ENCODE measurements around the gene PSME3IP1. TPM values are rescaled to one million over a fixed set of nuclear protein-coding genes. Genes with fewer than 3 reads are reported as not detected.

The PSME3IP1 gene
- total and polyA plus RNA-seq, 12 donors = 32.9 to 129 (median 67.8) TPM

DNA sequence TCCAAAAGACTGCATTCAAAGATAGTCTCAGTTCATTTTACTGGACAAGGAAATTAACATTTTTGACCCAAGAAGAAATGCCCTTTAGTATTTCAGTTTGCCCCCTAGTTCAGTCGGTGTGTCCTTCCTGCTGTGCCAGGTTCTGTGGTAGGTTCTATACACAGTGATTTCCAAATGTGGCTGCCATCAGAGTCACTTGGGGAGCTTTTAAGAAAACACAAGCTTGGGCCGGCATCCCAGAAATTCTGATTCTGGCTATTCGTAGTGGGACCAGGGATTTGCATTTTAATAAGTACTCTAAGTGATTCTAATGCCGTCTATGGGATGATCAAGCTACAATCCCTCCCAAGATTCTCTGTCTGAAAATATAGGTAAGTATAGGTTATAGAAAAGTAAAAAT lies 10.4 kb upstream of the PSME3IP1 start:
- 79 to 93% (median 86%) methylated on average over 4 of the region's 4 CpGs for WGBS, 4 donors
- DNase-seq = no peak
- H3K4me1 ChIP-seq (replicated peaks in 1 of 2) = peaks cover 0 to 23% of the 10 kb centered on the region in 2 donors
- H3K9me3 ChIP-seq (replicated peaks in 1 of 3) = no peaks in the 10 kb centered on the region
- H3K27me3 ChIP-seq = no peaks in the 10 kb centered on the region
- TF ChIP-seq, protein P1, sequence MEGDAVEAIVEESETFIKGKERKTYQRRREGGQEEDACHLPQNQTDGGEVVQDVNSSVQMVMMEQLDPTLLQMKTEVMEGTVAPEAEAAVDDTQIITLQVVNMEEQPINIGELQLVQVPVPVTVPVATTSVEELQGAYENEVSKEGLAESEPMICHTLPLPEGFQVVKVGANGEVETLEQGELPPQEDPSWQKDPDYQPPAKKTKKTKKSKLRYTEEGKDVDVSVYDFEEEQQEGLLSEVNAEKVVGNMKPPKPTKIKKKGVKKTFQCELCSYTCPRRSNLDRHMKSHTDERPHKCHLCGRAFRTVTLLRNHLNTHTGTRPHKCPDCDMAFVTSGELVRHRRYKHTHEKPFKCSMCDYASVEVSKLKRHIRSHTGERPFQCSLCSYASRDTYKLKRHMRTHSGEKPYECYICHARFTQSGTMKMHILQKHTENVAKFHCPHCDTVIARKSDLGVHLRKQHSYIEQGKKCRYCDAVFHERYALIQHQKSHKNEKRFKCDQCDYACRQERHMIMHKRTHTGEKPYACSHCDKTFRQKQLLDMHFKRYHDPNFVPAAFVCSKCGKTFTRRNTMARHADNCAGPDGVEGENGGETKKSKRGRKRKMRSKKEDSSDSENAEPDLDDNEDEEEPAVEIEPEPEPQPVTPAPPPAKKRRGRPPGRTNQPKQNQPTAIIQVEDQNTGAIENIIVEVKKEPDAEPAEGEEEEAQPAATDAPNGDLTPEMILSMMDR (IDR thresholded peaks at IDR 0.05) = no peak
- TF ChIP-seq POLR2A (IDR thresholded peaks at IDR 0.05) = no peak
- intact Hi-C loops (cut with DNase I) = loop anchor here in 1 of 2 donors (10.0 kb wide), 1 partner anchor 49 kb away; the partner anchor contains the start of gene ARL2BP
- no peak overlapping the region for H3K27ac ChIP-seq
- H3K36me3 ChIP-seq (replicated peaks in 1 of 2) = no peaks in the 10 kb centered on the region
- no peak overlapping the region for H3K4me3 ChIP-seq

DNA sequence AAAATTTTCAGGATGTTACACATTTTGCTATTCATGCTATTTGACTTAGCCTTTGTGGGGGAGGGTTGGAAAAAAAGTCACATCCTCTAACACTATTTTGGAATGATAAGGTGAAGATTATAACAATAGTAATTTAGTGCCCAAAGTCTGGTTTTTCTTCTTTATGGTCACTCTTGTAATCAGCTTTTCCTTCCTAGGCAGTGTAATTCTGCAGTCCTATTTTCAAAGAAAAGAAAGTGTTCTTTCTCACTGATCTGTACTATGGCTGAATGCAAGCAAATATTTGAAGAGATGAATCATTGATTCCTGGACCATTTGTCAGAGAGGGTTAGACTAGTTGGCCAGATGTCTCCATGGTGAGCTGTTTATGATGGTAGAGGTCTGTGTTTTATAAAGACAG lies 8.7 kb upstream of the PSME3IP1 start:
- no peaks in the 10 kb centered on the region for H3K27me3 ChIP-seq
- intact Hi-C loops (cut with DNase I) = loop anchor here in 1 of 2 donors (10.0 kb wide), 1 partner anchor 50 kb away; the partner anchor contains the start of gene ARL2BP
- DNase-seq = no peak
- no peaks in the 10 kb centered on the region for H3K36me3 ChIP-seq (replicated peaks in 1 of 2)
- peaks cover 0 to 31% of the 10 kb centered on the region in 2 donors for H3K4me1 ChIP-seq (replicated peaks in 1 of 2)
- H3K9me3 ChIP-seq (replicated peaks in 1 of 3) = no peaks in the 10 kb centered on the region
- H3K27ac ChIP-seq = no peak overlapping the region
- no peak for TF ChIP-seq POLR2A (IDR thresholded peaks at IDR 0.05)
- TF ChIP-seq, protein P1 (IDR thresholded peaks at IDR 0.05) = no peak
- no peak overlapping the region for H3K4me3 ChIP-seq

DNA sequence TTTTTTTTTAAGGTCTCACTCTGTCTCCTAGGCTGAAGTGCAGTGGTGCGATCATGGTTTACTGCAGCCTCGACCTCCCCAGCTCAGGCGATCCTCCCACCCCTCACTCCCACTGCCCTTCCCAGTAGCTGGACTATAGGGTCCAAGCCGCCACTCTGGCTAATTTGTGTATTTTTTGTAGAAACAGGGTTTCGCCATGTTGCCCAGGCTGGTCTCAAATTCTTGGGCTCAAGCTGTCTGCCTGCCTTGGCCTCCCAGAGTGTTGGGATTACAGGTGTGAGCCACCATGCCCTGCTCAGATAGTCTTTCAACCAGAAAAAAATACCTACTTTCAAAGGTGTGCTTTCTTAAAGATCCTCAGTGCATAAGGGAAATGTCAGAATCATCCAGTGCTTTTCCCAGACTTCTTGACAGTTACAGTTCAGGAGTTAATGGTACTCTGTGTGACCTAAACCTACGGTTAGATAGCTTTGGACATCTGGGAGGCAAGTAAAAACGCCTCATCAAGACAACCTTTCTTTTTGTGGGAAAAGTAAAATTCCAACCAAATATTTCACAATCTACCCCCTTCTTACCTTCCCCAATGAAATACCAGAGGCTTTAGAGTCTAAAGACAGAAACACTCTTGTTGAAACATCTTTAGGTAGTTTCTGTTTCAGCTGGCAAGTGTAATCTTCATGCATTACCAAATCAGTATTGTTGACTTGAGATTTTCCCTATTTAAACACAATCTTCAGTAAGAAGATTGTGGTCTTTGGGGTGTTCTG lies 7.1 kb upstream of the PSME3IP1 start:
- intact Hi-C loops (cut with DNase I) = loop anchor here in 1 of 2 donors (10.0 kb wide), 1 partner anchor 52 kb away; the partner anchor contains the start of gene ARL2BP
- no peak for TF ChIP-seq POLR2A (IDR thresholded peaks at IDR 0.05)
- TF ChIP-seq, protein P1 (IDR thresholded peaks at IDR 0.05) = no peak
- WGBS, 4 donors = 80 to 87% (median 84%) methylated on average over 7 of the region's 7 CpGs
- no peak overlapping the region for H3K4me3 ChIP-seq
- H3K36me3 ChIP-seq (replicated peaks in 1 of 2) = no peaks in the 10 kb centered on the region
- H3K27me3 ChIP-seq = no peaks in the 10 kb centered on the region
- DNase-seq = no peak
- H3K27ac ChIP-seq = no peak overlapping the region
- peaks cover under 1 to 32% of the 10 kb centered on the region in 2 donors for H3K4me1 ChIP-seq (replicated peaks in 1 of 2)
- H3K9me3 ChIP-seq (replicated peaks in 1 of 3) = no peaks in the 10 kb centered on the region

DNA sequence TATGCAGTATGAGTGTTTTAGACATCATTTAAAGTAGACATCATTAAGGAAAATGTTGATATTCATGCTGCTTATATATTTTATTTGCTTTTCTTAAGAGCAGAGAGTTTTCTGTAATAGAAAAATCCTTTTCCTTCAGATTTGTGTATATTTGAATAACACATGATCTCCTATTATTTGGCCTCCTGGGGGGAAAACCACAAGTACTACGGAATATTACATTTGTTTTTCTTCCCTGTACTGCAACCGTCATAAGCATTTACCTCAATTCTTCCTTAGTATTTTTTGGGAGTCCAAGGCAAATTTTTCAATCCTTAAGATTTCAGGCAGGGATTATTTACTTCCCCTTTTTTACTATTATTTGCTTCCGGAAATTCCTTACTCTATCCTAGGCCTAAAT lies 6.3 kb upstream of the PSME3IP1 start:
- DNase-seq = no peak
- Histone ChIP-seq H3K4me3 (no peak overlapping the region), H3K36me3 (replicated peaks in 1 of 2) (no peaks in the 10 kb centered on the region), H3K9me3 (replicated peaks in 1 of 3) (no peaks in the 10 kb centered on the region), H3K27me3 (no peaks in the 10 kb centered on the region), H3K27ac (no peak overlapping the region), H3K4me1 (replicated peaks in 1 of 2) (peaks cover 9 to 40% of the 10 kb centered on the region in 2 donors)
- TF ChIP-seq POLR2A (IDR thresholded peaks at IDR 0.05) = no peak
- TF ChIP-seq, protein P1 (IDR thresholded peaks at IDR 0.05) = no peak
- intact Hi-C loops (cut with DNase I) = loop anchor here in 1 of 2 donors (10.0 kb wide), 1 partner anchor 53 kb away; the partner anchor contains the start of gene ARL2BP
- 77 to 97% (median 90%) methylated on average over 3 of the region's 3 CpGs for WGBS, 4 donors

All from adrenal gland (tissue), 12 donors.